Small intestine (tissue), 7 donors: ENCODE results near the gene GAA. TPM values are rescaled to one million over a fixed set of nuclear protein-coding genes. Genes with fewer than 3 reads are reported as not detected.

Experiments
- DNase-seq, 2 donors: peaks; one replicate each; pipeline versions ENCODE4 v3.0.0 to v3.0.0-alpha.2; 2013
- FAIRE-seq: peaks from 2 replicates; lab custom pipeline; 2012; peaks lifted over from hg19 to GRCh38; lab: Jason Lieb, UNC
- H3K27ac ChIP-seq, 3 donors: one replicate each; pipeline ENCODE4 v1.5.1; 2013; ENCODE audit warnings: low read length in 2 of 3, mild to moderate bottlenecking in 2 of 3, control low read depth in 1 of 3, inconsistent platforms in 1 of 3, low read depth in 1 of 3, moderate library complexity in 1 of 3
- H3K27me3 ChIP-seq, 3 donors: one replicate each; pipeline ENCODE4 v1.6.1; 2013; ENCODE audit warnings: low read length in 3 of 3, inconsistent platforms in 1 of 3; ENCODE audit not compliant: control insufficient read depth in 3 of 3, insufficient read depth in 3 of 3
- H3K36me3 ChIP-seq, 3 donors: one replicate each; pipeline ENCODE4 v1.6.1; 2013; ENCODE audit warnings: low read length in 3 of 3, inconsistent platforms in 1 of 3, low read depth in 1 of 3, mild to moderate bottlenecking in 1 of 3, moderate library complexity in 1 of 3; ENCODE audit not compliant: control insufficient read depth in 3 of 3, insufficient read depth in 2 of 3
- H3K4me1 ChIP-seq, 3 donors: one replicate each; pipeline ENCODE4 v1.6.1; 2013; ENCODE audit warnings: low read length in 2 of 3, inconsistent platforms in 1 of 3, low read depth in 1 of 3, mild to moderate bottlenecking in 1 of 3, moderate library complexity in 1 of 3; ENCODE audit not compliant: control insufficient read depth in 3 of 3, insufficient read depth in 2 of 3
- H3K4me3 ChIP-seq, 3 donors: one replicate each; pipeline ENCODE4 v1.5.1; 2013; ENCODE audit warnings: low read length in 3 of 3, control low read depth in 1 of 3, inconsistent platforms in 1 of 3, low read depth in 1 of 3, mild to moderate bottlenecking in 1 of 3, moderate library complexity in 1 of 3
- H3K9me3 ChIP-seq, 2 donors: one replicate each; pipeline ENCODE4 v1.6.1; 2013; ENCODE audit warnings: low read depth in 1 of 2, low read length in 1 of 2; ENCODE audit not compliant: control insufficient read depth in 2 of 2, insufficient read depth in 1 of 2
- WGBS, 3 donors: extraction: QIAGEN DNeasy Blood & Tissue Kit; methylation state at CpG; one replicate each; pipeline ENCODE4 v1.1.7; 2013; 5-methylcytosine and 5-hydroxymethylcytosine counted together
- polyA plus RNA-seq, 4 donors: library from polyadenylated mRNA; stranded (reverse) in 3 of 4; unstranded in 1 of 4; fragments of 200-250 nt in 3 of 4; fragments of 120-200 nt in 1 of 4; gene quantifications; one replicate each; pipeline versions ENCODE4 v1.2.1 to v1.2.3, GENCODE V29; 2013
- donor health status: healthy with polysubstance abuse.
- donor health status: control.
- donor health status: control.
- donor health status: Bipolar disorder and iron deficiency.
- donor health status: healthy.

Gene GAA
- polyA plus RNA-seq, 4 donors: 13.2 to 64.4 (median 21.3) TPM

DNA sequence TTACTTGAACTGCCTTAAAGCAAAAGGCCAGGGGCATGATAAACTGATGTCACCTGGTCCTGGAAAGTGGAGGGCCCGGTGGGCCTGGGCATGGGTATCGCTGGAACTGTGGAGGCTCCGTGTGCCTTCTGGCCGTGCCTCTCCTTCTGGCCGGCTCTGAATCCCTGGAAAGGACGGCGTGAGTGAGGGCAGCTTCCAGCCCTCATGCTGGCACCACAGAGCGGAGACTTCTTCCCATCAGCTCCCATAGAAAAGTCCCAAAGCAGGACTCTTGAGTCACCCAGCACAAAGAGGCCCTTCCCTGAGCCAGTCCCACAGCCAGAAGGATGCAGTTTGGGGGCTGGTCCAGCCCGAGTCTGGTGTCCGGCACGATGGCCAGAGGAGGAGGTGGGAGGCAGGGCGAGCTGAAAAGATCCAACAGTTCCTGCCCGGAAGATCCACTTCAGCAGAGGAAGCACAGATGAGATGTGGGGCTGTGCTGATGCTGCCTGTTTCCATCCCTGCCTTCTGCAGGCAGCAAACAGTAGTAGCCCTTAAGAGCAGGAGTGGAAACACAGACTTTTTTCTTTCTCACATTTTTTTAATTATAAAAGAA, 7.8 kb downstream of the GAA start:
- WGBS, 3 donors: 82 to 95% (median 88%) methylated on average over 13 of the region's 13 CpGs
- Histone ChIP-seq H3K36me3 (peaks cover 0 to 27% (median 2%) of the 10 kb centered on the region in 3 donors), H3K4me1 (no peaks in the 10 kb centered on the region), H3K27ac (no peak overlapping the region), H3K9me3 (no peaks in the 10 kb centered on the region), H3K4me3 (no peak overlapping the region), H3K27me3 (no peaks in the 10 kb centered on the region)
- no peak for DNase-seq
- FAIRE-seq: no peak

DNA sequence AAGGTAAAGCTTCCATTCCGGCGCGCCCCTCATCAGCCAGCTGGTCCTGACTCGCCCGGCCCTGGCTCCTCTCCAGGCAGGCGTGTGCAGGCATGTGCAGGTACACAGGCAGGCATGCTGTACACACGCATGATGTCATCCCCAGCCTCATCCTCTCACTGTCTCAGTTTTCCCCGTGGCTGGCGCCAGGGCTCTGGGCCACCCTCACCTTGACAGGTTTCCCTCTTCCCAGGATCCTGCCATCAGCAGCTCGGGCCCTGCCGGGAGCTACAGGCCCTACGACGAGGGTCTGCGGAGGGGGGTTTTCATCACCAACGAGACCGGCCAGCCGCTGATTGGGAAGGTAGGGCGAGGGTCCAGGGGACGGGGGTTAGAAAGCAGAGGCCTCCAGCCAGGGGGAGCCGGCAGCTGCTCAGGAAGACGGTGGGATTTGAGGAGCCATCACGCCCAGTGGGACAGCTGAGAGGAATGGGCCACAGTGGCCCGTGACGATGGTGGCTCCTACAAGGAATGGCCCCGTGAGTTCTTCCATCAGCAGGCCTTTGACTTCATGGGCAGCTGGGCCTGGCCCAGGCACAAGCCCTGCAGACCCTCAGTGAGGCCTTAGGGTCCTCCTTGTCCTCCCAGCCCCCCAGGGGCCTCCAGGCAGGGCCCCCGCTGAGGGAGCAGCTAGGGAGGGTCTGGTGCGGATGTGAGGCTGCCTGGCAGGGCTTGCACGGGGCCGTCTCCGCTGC, 8.5 kb downstream of the GAA start:
- peaks cover 0 to 1% of the 10 kb centered on the region in 2 donors for H3K9me3 ChIP-seq
- no peak overlapping the region for H3K4me3 ChIP-seq
- WGBS, 3 donors: 86 to 88% (median 88%) methylated on average over 29 to 30 of the region's 30 CpGs
- H3K36me3 ChIP-seq: peaks cover 0 to 27% (median 2%) of the 10 kb centered on the region in 3 donors
- no peaks in the 10 kb centered on the region for H3K27me3 ChIP-seq
- no peaks in the 10 kb centered on the region for H3K4me1 ChIP-seq
- H3K27ac ChIP-seq: no peak overlapping the region
- DNase-seq (no peak), FAIRE-seq (no peak)

DNA sequence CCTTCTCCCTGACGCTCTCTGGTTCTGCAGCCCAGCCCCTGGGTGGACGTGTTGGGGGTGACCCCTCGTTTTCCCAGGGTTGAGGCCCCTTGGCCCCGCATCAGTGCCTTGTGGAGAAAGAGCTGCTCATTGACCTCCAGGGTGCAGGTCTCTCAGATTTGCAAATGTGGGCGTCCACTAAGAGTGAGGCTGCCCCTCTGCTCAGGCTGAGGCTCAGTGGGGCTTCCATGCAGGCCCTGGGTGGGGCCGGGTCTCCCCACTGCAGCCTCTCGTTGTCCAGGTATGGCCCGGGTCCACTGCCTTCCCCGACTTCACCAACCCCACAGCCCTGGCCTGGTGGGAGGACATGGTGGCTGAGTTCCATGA, 9.0 kb downstream of the GAA start:
- Histone ChIP-seq H3K9me3 (peaks cover 0 to 7% of the 10 kb centered on the region in 2 donors), H3K27me3 (no peaks in the 10 kb centered on the region), H3K4me3 (no peak overlapping the region), H3K36me3 (peaks cover 0 to 27% (median 2%) of the 10 kb centered on the region in 3 donors), H3K4me1 (no peaks in the 10 kb centered on the region), H3K27ac (no peak overlapping the region)
- 81 to 88% (median 85%) methylated on average over 9 of the region's 9 CpGs for WGBS, 3 donors
- DNase-seq: no peak
- FAIRE-seq: no peak

DNA sequence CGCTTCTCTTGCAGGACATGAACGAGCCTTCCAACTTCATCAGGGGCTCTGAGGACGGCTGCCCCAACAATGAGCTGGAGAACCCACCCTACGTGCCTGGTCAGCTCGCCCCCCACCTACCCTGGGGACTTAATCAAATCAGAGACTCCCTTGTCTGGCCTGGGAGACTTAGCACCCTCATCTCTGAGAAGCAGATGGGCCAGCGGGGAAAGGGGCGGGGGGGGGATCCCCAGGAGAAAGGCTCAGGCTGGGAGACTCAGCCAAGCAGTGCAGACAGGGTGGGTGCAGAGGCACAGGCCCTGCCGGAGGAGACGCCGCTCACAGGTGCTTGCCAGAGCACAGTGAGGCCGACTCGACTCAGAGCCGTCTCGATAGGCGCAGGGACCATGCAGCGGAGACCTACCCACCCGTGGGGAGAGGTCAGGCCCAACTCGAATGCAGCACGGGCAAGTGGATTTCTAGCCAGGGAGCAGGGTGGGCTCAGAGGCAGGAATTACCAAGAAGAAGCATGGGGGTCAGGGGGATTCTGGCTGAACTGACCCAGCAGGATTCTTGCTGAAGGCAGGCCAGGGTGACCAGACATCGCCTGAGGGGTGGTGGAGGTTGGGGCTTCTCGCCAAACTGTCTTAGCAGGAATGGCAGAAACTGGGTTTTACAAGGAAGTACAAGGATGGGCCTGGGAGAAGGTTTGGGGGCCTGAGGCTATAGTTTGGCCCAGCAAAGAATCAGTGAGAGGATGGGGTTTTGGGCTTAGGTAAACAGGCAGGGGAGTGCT, 9.7 kb downstream of the GAA start:
- DNase-seq: no peak
- no peaks in the 10 kb centered on the region for H3K27me3 ChIP-seq
- H3K36me3 ChIP-seq: peaks cover 0 to 25% (median 2%) of the 10 kb centered on the region in 3 donors
- no peaks in the 10 kb centered on the region for H3K4me1 ChIP-seq
- WGBS, 3 donors: 86 to 93% (median 92%) methylated on average over 21 of the region's 21 CpGs
- no peak for FAIRE-seq
- H3K9me3 ChIP-seq: peaks cover 0 to 10% of the 10 kb centered on the region in 2 donors
- no peak overlapping the region for H3K4me3 ChIP-seq
- H3K27ac ChIP-seq: no peak overlapping the region

DNA sequence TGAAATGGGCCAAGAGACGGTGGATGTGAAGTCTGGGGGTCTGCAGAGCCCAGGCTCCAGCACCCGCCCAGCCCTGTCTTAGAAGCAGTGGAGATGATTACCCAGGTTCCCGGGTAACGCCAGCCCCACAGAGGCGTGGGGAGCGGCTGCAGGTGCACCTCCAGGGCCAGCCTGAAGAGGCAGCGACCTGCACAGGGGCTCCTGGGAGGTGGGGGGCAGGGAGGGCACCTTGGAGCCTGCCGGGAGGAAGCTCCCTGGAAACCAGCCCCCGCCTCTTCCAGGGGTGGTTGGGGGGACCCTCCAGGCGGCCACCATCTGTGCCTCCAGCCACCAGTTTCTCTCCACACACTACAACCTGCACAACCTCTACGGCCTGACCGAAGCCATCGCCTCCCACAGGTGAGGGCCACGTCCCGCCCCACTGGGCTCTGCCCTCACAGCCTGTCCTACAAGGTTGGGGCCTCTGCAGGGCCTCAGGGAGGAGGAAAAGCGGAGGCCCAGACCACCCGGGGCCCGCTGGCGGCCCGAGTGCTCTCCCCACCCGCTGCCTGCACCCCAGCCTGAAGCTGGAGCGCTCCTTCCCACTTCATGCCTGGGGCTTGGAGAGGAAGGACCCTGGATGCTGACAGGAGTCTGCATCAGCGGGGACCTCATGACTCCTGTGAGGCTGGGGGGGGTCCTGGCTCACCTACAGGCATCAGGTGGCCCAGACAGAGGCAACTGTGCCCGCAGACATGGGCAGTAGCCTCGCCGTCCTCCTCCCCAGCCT, 10.5 kb downstream of the GAA start:
- 84 to 89% (median 86%) methylated on average over 21 to 26 of the region's 26 CpGs for WGBS, 3 donors
- DNase-seq (no peak), FAIRE-seq (no peak)
- Histone ChIP-seq H3K27me3 (no peaks in the 10 kb centered on the region), H3K9me3 (peaks cover 0 to 10% of the 10 kb centered on the region in 2 donors), H3K4me1 (no peaks in the 10 kb centered on the region), H3K4me3 (no peak overlapping the region), H3K36me3 (peaks cover 0 to 28% (median 2%) of the 10 kb centered on the region in 3 donors), H3K27ac (no peak overlapping the region)

DNA sequence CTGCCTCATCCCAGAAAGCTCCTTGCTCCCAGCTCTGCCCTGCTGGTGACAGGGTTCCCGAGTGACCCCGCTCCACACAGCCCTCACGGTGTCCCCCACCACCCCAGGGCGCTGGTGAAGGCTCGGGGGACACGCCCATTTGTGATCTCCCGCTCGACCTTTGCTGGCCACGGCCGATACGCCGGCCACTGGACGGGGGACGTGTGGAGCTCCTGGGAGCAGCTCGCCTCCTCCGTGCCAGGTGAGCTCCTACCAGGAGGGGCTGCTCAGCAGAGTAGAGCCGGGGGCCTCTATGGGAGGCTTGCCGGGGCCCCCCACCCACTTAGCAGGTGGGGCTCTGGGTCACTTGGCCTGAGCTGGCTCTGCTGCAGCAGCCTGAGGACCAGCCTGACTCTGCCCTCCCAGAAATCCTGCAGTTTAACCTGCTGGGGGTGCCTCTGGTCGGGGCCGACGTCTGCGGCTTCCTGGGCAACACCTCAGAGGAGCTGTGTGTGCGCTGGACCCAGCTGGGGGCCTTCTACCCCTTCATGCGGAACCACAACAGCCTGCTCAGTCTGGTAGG, 11.2 kb downstream of the GAA start:
- no peak overlapping the region for H3K4me3 ChIP-seq
- peaks cover 0 to 34% (median 2%) of the 10 kb centered on the region in 3 donors for H3K36me3 ChIP-seq
- H3K27ac ChIP-seq: no peak overlapping the region
- peaks cover 0 to 10% of the 10 kb centered on the region in 2 donors for H3K9me3 ChIP-seq
- H3K27me3 ChIP-seq: no peaks in the 10 kb centered on the region
- no peak for FAIRE-seq
- DNase-seq: no peak
- 91 to 93% (median 92%) methylated on average over 19 to 24 of the region's 24 CpGs for WGBS, 3 donors
- H3K4me1 ChIP-seq: no peaks in the 10 kb centered on the region

DNA sequence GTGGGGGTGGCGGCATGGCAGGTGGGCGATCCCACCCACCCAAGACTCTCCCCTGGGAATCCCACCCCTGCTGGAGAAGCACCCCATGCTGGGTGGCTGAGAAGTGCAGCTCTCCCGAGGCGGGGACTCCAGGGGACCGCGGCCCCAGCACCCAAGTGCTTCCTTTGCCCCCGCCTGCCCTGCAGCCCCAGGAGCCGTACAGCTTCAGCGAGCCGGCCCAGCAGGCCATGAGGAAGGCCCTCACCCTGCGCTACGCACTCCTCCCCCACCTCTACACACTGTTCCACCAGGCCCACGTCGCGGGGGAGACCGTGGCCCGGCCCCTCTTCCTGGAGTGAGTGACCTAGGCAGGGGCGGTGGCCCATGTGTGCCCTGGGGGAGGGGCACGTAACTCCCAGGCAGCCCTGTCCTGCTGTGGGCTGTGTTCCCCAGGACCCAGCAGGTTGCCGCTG, 11.7 kb downstream of the GAA start:
- peaks cover 0 to 33% (median 2%) of the 10 kb centered on the region in 3 donors for H3K36me3 ChIP-seq
- H3K27me3 ChIP-seq: no peaks in the 10 kb centered on the region
- no peak for DNase-seq
- H3K9me3 ChIP-seq: peaks cover 0 to 10% of the 10 kb centered on the region in 2 donors
- no peak overlapping the region for H3K4me3 ChIP-seq
- FAIRE-seq: no peak
- WGBS, 3 donors: 84 to 96% (median 84%) methylated on average over 14 to 20 of the region's 20 CpGs
- no peaks in the 10 kb centered on the region for H3K4me1 ChIP-seq
- no peak overlapping the region for H3K27ac ChIP-seq
